Activated CD4-positive, alpha-beta T cell treated with anti-CD3 and anti-CD28 coated beads, Interleukin-2, Interleukin-4, amounts not matched to agents 100 ng/mL and 50 ng/mL, durations not matched to agents 16 hours and 8 hours (primary cell): ENCODE measurements around the gene STMND1.

Experiments used
- DNase-seq: peaks from one replicate; pipeline ENCODE4 v3.0.0-alpha.2; 2020; ENCODE audit warnings: low spot score

The STMND1 gene

DNA sequence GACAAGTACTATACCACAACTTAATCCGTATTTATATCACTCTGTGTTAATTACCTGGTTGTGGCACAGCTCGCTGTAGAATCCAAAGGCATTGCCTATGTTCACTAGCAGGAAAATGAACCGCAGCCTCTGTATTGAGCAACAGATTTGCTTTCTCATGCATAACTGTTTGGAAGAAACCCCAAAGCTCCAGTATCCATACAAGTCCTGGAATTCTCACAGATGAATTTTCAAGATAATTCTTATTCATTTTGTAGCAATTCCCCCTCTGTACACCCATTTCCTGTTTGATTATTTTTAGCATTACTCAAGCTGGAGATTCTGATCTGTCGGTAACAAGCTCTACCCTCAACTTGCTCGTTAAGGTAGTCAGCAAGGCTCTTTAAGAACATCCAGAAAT, 63.5 kb downstream of the STMND1 start:
- no peak for DNase-seq

DNA sequence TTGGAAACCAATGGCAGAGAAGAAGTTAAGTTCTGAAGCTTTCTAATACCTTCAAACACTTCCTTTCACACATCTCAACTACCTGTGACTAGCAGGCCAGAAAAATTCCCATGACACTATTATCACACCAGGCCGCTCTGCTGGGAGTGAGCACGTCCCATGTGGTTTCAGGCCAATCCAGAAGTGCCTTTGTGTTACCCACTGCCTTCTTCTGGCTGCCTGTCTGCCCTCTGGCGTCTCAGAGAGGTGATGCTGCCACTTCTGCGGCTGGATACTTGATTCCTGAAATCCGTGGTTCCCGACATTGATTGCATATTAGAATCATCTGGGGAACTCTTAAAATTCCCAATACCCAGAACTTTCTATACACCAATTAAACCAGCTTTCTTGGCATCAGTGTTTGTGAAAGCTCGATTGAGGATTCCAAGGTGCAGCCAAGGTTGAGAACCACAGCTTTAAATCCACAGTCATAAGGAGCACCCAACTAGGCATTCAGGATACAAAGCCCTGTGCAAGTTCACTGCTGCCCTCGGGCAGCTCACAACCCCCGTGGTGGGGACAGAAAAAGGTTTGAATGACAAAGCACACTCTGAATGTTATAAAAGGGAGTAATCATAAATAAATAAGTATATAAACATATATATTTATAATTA, 65.6 kb downstream of the STMND1 start:
- DNase-seq, result no peak

DNA sequence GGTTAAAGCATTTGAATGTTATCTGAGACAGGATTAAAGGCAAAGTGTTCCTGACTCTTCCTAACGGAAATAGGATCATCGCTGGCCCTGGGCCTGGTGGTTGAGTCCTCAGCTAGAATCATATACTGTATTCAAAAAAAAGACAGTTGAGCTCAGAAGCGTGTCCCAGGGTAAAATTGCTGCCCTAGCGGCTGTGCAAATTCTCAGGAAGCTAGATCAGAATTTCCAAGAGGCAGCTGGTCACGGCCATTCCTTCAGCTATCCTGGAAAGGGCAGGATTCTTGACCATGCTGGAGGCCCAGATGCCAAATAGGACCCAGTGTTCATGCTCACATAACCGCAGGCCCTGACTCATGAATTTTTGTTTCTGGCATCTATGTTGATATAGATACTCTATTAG, 67.4 kb downstream of the STMND1 start:
- no peak for DNase-seq

DNA sequence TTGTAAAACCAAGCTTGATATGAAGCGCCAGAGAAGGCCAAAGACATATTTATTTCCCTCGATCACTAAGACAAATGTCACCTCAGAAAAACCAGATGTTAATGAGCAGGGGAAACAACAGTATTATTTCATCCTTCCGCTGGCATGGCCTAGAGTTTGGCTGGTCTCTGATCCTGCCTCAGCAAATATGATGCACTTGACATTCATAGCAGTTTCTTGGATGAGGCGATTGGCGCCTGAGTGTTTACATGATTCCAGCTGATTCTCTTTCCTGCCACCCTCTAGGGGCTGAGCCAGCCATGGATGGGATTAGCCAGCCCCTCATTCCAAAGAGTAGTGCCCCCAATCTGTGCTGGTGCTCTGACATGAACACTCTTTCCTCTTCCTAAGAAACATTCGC, 67.9 kb downstream of the STMND1 start:
- DNase-seq, result no peak

DNA sequence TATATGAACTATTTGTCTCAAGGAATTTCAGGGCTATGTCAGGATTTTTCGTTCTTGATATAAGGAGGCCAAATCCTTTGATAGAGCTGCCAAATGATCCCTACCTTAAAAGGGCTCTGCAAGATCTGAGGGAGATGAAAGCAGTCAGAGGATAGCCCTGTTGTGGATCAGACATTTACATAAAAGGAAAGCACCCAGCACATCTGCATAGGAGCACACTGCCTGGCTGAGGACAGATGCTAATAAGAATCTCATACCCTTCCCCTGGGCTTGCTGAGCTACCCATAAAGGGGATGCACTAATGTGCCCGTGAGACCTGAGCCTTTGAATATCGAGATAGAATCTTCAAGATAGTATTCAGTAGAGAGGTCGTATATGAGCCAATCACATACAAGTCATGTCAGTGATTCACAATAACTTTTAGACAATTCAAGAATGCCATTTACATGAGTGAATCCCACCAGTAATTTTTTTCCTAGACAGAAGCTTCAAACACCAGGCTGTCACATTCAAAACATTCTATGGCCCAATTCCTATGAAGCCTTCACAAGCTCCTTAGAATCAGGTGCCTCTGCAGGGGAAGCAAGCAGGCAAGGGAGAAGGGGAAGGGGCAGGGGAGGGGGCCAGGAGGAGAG, 71.1 kb downstream of the STMND1 start:
- no peak for DNase-seq

DNA sequence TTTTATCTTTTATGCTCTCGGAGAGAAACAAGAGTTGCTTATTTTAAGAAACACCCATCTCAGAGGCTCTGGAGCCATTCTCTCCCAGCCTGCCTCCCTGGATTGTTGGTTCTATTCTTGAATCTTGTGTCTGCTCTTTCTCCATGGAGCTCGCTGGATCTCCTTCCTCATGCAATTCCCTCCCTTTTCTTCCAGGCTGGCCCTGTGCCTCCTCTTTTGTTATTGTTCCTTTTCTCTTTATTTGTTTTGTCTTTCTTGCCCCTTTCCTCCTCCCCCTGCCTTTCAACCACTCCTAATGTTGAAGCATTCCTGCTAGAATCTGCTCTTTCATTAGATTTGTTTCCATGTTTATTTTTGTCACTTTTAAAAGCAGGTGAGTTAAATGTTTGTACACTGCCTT, 76.5 kb downstream of the STMND1 start:
- no peak for DNase-seq

DNA sequence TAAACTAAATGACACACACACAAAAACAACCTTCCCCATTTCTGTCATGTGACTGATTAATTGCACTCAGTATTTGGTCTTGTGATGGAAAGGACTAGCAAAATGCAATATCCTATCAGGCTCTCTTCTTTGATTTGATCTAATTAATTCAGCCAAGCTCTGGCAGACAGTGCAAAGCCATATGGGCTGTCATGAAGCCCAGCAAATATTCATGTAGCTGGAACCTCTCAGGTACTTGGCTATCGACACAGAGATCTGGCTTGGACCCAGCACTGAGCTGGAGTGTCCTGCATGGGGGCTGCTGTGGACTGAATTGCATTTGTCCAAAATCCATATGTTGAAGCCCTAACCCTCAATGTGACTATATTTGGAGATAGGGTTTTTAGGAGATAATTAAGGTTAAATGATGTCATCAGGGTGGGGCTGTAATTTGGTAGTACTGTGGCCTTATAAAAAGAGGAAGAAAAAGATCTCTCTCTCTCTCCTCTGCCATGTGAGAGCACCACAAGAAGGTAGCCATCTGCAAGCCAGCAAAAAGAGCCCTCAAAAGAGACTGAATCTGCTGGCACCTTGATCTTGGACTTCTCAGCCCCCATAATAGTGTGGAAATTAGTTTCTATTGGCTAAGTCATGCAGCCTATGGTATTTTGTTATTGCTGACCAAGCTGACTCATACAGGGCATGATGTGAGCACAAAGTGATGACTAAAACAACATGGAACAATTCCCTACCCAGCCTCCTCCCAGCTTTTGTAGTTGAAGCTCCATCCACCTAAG, 77.1 kb downstream of the STMND1 start:
- no peak for DNase-seq

DNA sequence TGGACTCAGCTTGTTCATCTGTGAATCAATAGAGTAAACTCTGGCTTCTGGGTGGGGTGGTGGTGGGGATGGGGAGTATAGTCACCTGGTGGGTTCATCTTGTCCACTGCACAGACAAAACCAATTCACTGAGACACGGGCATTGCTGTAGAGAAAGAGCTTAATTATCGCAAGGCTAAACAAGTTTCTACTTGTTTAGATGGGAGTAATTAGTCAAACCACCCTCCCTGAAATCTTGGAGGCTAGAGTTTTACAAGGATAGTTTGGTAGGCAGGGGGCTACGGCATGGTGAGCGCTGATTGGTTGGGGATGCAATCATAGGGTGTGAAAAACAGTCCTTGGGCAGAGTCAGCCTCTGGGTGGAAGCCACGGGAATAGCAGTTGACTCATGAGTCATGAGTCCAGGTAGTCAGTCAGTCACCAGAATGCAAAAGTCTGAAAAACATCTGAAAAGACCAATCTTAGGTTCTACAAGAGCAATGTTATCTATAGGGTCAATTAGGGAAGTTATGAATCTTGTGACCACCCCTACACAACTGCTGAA, 77.8 kb downstream of the STMND1 start:
- no peak for DNase-seq
